HG02642 (cell line): ENCODE measurements around the gene PEX13.
"Not testable (repeated sequence)": the region's sequence is repeated elsewhere in the genome, so short reads cannot be mapped to it uniquely, and the experiment has no call there.

Source experiments
- ATAC-seq: cut with Tn5 transposase; IDR thresholded peaks from one replicate; pipeline ENCODE4 v1.9.1; 2021; ENCODE audit warnings: mild to moderate bottlenecking; ENCODE audit not compliant: unreplicated experiment, poor library complexity

Gene PEX13

GRCh38 chr2:61017556-61018317, at the start of gene PEX13, which contains the start of gene PUS10:
PEX13 (plus strand) TSS chr2:61017720; CDS start chr2:61017760, 40 bp downstream.
PUS10 (minus strand) TSS chr2:61018255; CDS start chr2:61011890, 6,365 bp downstream.
- peak; percentile 86 for ATAC-seq

DNA sequence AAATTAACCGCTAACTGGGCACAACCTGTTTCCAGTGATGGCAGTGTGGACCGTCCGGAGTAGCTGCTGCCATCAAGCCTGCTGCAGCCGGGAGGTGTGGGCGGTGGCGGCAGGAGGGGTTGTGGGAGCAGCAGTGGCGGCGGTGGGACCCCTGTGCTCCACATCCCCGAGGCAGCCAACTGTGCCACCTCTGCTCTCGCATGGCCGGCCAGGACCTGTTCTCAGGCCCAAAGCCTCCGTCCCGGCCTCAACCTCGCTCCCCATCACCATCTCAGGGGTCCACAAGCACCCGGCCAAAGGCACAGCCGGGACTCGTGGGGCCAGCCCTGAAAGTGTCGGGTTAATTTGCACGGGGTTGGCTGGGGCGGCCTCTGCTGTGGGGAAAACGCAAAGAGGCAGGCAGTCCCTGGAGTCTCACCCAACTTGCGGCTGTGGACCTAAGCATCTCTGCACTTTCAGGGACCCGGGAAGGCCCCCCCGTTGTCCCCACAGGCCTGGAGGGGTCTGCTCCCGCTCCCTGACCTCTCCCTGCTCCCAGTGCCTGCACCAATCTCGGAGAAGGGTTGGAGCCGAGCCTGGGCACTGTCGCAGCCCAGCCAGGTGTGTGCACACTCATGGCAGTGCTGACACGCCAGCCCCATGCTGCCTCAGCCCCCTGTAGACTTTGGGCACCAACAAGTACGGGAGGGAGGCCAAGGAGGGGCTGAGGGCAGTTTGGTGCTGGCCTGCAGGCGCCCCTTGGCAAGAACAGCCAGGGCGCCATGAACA, 44.4 kb upstream of the PEX13 start:
- ATAC-seq = no peak

GRCh38 chr2:60973705-60974104, 43.8 kb upstream of the PEX13 start:
- ATAC-seq = no peak

DNA sequence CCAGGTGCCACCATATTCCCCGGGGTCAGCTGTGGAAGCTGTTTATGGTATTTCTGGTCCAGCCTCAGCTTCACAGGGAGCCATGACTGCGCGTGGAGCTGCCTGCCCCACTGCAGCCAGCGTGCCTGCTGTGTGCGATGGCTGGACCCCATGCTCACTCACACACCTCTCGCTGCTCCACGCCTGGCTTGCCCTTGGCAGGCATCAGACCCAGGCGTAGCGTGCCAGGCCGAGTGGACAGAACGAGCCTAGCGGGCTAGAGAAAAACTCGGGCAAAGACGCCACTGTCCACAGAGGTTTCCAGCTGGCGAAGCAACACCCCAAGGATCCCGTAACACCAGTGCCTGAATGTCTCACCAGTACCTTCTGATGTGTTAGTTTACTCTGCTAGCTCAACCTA, 42.9 kb upstream of the PEX13 start:
- ATAC-seq = no peak

GRCh38 chr2:60976256-60976850, 41.2 kb upstream of the PEX13 start:
- ATAC-seq = no peak

GRCh38 chr2:60976875-60977561, 40.5 kb upstream of the PEX13 start:
- peak; percentile 60 for ATAC-seq

DNA sequence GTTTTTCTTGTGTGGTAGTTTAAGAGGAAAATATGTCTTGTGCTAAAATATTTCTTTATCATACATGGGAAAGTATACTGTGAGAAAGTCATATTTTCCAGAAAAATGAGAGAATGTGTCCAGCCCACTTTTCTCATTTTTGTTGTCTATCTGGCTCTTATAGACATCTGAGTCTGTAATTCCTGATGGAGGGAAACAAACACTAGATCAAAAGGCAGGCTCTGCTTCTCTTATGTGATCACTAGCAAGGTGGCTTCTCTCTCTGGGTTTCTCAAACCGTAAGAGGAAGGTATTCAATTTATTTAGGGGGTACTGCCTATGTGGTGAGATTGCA, 40.0 kb upstream of the PEX13 start:
- ATAC-seq = no peak

DNA sequence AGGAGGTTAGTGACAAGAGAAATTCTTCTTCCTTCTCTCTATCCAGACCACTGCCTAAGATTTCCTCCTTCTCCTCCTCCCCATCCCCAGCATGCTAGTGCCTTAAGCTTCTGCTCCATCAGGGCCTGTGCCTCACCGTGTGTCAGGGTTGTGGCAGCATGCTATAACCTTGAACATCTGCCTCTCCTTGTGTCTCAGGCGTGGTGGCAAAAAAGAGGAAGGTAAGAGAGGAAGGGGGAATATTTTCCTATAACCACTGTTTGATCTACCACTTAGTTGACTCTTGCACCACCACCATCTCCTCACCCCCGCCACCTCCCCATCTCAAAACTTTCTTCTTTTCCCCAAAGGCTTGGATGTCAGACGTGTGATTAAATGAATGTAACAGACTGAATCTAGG, 38.3 kb upstream of the PEX13 start:
- no peak for ATAC-seq

- no peak for ATAC-seq
These were observed 37.3 kb upstream of the PEX13 start for GRCh38 chr2:60980071-60980815.

- not testable (repeated sequence) for ATAC-seq
These were observed 35.5 kb upstream of the PEX13 start for GRCh38 chr2:60982066-60982465.

DNA sequence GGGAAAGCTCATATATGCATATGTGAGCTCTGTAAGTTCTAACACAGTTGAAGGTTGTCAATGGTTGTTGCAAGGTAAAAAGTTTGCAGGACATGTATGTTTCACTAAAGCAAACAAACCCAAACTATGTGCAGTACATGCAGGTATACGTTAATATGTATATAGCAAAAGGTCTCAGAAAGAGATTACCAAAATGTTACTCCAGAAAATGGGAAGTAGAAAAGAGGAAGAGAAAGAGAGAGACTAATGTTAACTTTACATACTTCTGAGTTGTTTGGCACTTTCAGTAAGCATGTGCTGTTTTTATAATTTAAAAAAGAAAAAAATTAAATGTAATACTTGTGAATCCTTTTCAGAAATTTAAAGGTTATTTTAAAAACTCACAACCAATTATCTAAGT, 32.8 kb upstream of the PEX13 start:
- no peak for ATAC-seq

DNA sequence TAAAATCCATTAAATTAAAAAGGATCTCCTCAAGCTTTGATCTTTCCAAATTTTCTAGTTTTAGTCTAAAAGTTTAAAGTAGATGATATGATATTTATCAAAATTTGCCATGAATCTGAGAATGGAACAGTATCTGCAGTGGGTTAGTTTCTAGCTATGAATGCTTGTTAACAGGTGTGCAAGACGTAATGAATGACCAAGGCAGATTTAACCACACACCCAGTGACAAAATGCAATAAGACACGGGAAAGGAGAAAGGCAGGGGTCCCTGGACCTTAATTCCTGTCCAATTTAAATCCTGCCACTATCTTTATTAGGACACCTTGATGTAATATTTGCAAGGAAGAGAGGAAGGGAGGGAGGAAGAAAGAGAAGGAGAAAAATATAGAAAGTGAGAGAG, 30.5 kb upstream of the PEX13 start:
- ATAC-seq = no peak

DNA sequence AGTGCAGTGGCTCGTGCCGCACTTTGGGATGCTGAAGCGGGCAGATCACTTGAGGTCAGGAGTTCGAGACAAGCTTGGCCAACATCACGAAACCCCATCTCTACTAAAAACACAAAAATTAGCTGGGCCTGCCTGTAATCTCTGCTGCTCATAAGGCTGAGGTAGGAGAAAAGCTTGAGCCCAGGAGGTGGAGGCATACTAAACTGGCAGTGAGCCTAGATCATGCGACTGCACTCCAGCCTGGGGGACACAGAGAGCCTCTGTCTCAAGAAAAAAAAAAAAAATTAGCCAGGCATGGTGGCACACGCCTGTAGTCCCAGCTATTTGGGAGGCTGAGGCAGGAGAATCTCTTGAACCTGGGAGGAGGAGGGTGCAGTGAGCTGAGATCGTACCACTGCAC, 29.9 kb upstream of the PEX13 start:
- not testable (repeated sequence) for ATAC-seq

DNA sequence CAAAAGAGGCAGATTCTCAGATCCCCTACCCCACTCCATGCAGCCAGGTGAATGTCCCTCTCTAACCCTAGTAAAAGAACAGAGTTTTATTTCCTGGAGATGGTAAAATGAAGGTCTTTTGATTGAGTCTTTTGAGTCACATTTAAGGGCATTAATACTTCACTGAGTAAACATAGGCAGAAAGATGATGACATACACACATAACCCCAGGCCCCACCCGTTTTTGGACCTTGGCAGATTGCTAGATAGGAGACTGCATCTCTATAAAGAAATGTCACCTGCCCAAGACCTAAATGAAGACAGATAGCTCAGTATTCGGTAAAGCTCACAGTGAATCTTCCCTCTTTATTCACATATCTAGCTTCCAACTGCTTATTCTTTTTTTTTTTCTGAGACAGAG, 28.3 kb upstream of the PEX13 start:
- ATAC-seq = no peak

DNA sequence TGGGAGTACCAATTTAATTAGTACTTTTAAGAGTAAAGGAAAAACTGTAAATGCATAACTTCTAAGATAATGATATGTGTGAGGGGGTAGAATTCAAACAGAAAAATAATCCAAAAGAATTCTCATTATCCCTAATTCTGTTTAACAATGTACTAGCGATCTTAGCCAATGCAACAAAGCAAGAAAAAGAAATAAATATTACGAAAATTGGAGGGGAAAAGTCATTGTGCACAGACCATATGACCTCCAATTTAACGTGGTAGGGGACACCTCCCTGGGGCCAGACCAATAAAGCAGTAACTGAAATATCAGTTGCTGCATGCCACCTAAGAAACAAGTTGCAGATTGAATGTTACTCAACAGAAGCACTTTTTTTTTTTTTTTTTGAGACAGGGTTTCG, 25.9 kb upstream of the PEX13 start:
- no peak for ATAC-seq

GRCh38 chr2:60992985-60993392, 24.5 kb upstream of the PEX13 start:
- ATAC-seq = peak; percentile 98

DNA sequence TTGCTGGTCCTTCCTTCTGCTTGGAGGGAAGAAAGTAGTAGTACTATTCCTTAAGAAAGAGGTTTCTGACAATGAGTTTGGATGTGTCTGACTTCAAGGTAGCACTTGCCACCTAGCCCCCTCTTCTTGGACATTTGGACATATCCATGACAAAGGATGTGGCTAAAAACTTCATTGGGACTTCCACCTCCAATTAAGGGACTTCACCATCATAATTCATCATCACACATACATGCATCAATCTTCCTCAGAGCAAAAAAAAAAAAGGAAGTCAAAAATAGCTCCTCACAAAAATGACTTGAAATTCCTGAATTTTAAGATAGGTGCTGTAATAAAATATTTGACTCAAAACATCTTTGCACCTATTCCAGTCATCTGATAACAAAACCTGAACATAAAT, 23.4 kb upstream of the PEX13 start:
- ATAC-seq = no peak

- no peak for ATAC-seq
These were observed 18.6 kb upstream of the PEX13 start for GRCh38 chr2:60998628-60999545.

DNA sequence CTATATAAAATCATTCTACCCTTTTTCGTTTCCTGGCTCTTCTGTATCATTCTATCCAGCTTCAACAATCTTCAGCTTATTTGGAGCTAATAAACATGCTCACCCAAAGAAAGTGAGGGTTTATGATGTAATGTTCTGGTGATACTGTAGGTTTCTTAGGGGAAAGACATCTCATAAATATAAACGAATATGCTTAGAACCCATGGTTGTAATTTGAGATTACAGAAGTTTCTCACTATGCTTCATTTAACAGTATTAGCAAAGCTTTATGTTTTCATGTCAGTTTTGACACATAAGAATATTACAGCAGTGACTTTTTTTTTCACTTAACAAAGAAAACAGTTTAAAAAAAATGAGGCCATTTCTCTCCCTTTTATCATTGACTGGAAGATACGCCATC, 11.8 kb upstream of the PEX13 start:
- ATAC-seq = no peak
